HepG2 (cell line): Measurements from ENCODE around the gene ACACA. TPM values are rescaled to one million over a fixed set of nuclear protein-coding genes. Genes with fewer than 3 reads are reported as not detected.

Experiments used
- ATAC-seq: fragments of 200-7000 bp; cut with Tn5 transposase; 3 replicates; pipeline ENCODE4 v1.9.1; 2020; ENCODE audit warnings: mild to moderate bottlenecking, moderate library complexity
- BruUV-seq: library from RNA; stranded (reverse); fragments of 400-500 nt; replicated peaks from 2 replicates; lab custom pipeline; 2021; lab: Mats Ljungman, UMichigan
- CTCF ChIA-PET: fragments of 300-600 bp; formaldehyde crosslinking; extraction: SDS; loops from one replicate; lab custom pipeline; 2021; ENCODE audit warnings: low total read pairs, inconsistent platforms, low intra/inter-chr PET ratio; lab: Yijun Ruan, JAX
- POLR2A ChIA-PET: fragments of 350-600 bp; sonication (Branson Sonifier 250); formaldehyde crosslinking; loops from one replicate; lab custom pipeline; 2020; ENCODE audit warnings: antibody characterized with exemption, inconsistent platforms; lab: Yijun Ruan, JAX
- DNase-seq: peaks from one replicate; pipeline ENCODE4 v3.0.0-alpha.2; 2015; ENCODE audit warnings: low spot score
- FAIRE-seq: peaks from 3 replicates; lab custom pipeline; 2011; peaks lifted over from hg19 to GRCh38; lab: Jason Lieb, UNC
- H2AFZ ChIP-seq: one replicate; pipeline ENCODE4 v1.6.1; 2011; ENCODE audit warnings: low read length, inconsistent platforms
- H3K27ac ChIP-seq: fragments of 300-600 bp; 3 replicates; pipeline ENCODE4 v1.8.0; 2011; ENCODE audit warnings: mixed run types, mild to moderate bottlenecking, mixed read lengths, low read length, inconsistent platforms; ENCODE audit not compliant: insufficient read depth; ENCODE audit errors: extremely low read length
- H3K27me3 ChIP-seq, 2 experiments: fragments of 200-600 bp in 1 of 2; 2 replicates in 1 of 2; 3 replicates in 1 of 2; pipeline versions ENCODE4 v1.6.0 to v1.8.0; 2011; ENCODE audit warnings: low read length in 2 of 2, mild to moderate bottlenecking in 2 of 2, moderate library complexity in 2 of 2, inconsistent platforms in 1 of 2; ENCODE audit not compliant: insufficient read depth in 2 of 2, control insufficient read depth in 1 of 2
- H3K36me3 ChIP-seq, 2 experiments: fragments of 200-600 bp in 1 of 2; replicated peaks in 1 of 2; 2 replicates in 1 of 2; 3 replicates in 1 of 2; pipeline versions ENCODE4 v1.5.1 to v1.8.0; 2011; ENCODE audit warnings: low read length in 2 of 2, inconsistent platforms in 1 of 2; ENCODE audit not compliant: insufficient read depth in 2 of 2, control insufficient read depth in 1 of 2
- H3K4me1 ChIP-seq: 2 replicates; pipeline ENCODE4 v1.5.1; 2012; ENCODE audit warnings: low read length, inconsistent platforms; ENCODE audit not compliant: insufficient read depth
- H3K4me2 ChIP-seq: 2 replicates; pipeline ENCODE4 v1.6.0; 2011; ENCODE audit warnings: low read depth, low read length, inconsistent platforms
- H3K4me3 ChIP-seq, 3 experiments: fragments of 200-600 bp in 1 of 3; sonication (generic), shearing (Covaris generic) in 1 of 3; replicated peaks in 1 of 3; 2 replicates each; pipeline ENCODE4 v1.5.1; 2011 to 2016; ENCODE audit warnings: low read length in 3 of 3, inconsistent platforms in 2 of 3, low read depth in 2 of 3, mild to moderate bottlenecking in 2 of 3, control low read depth in 1 of 3, mixed read lengths in 1 of 3; ENCODE audit not compliant: insufficient read depth in 1 of 3
- H3K79me2 ChIP-seq: one replicate; pipeline ENCODE4 v1.6.1; 2011; ENCODE audit warnings: low read length, inconsistent platforms; ENCODE audit not compliant: insufficient read depth
- H3K9ac ChIP-seq: 2 replicates; pipeline ENCODE4 v1.6.0; 2011; ENCODE audit warnings: mild to moderate bottlenecking, low read depth, low read length, inconsistent platforms; ENCODE audit not compliant: insufficient read depth
- H3K9me3 ChIP-seq: 2 replicates; pipeline ENCODE4 v1.5.1; 2012; ENCODE audit warnings: mild to moderate bottlenecking, low read length
- H4K20me1 ChIP-seq: 2 replicates; pipeline ENCODE4 v1.6.0; 2011; ENCODE audit warnings: inconsistent platforms, mild to moderate bottlenecking, low read length, moderate library complexity; ENCODE audit not compliant: insufficient read depth
- ATF1 ChIP-seq: IDR thresholded peaks from 2 replicates; pipeline ENCODE4 v1.6.1; 2016; ENCODE audit warnings: mild to moderate bottlenecking, control low read depth
- DNMT1 ChIP-seq: sonication (generic); formaldehyde crosslinking; IDR thresholded peaks from 2 replicates; pipeline ENCODE4 v1.5.1; 2020; ENCODE audit warnings: mild to moderate bottlenecking, missing genetic modification reagents
- JDP2 ChIP-seq: sonication (generic); formaldehyde crosslinking; IDR thresholded peaks from 2 replicates; pipeline ENCODE4 v1.8.1; 2022; ENCODE audit warnings: missing genetic modification reagents, borderline replicate concordance
- ZNF317 ChIP-seq: sonication (generic); formaldehyde crosslinking; IDR thresholded peaks from 2 replicates; pipeline ENCODE4 v1.5.0; 2020; ENCODE audit warnings: mild to moderate bottlenecking, missing genetic modification reagents
- ZNF468 ChIP-seq: sonication (generic); formaldehyde crosslinking; IDR thresholded peaks from 2 replicates; pipeline ENCODE4 v1.8.0; 2022; ENCODE audit warnings: mild to moderate bottlenecking, moderate library complexity, missing genetic modification reagents
- WGBS: methylation state at CpG from one replicate; pipeline ENCODE4 v1.1.6; 2017; ENCODE audit warnings: low lambda C conversion rate; 5-methylcytosine and 5-hydroxymethylcytosine counted together
- in situ Hi-C: cut with HindIII; loops from 2 replicates; pipeline ENCODE4 v1.10.0; 2017; ENCODE audit warnings: low pct_unique_long_range_greater_than_20kb; ENCODE audit not compliant: extremely low pct_ligation_motif_present
- intact Hi-C: fragments of 100-400 bp; cut with micrococcal nuclease; formaldehyde crosslinking; loops from one replicate; pipeline ENCODE4 v1.10.0; 2022; ENCODE audit not compliant: unreplicated experiment
- polyA plus RNA-seq, 8 experiments: library from polyadenylated mRNA; depleted of rRNA in 3 of 8; stranded (reverse) in 7 of 8; unstranded in 1 of 8; fragments of >200 nt; fragmentation: Illumina TruSeq in 4 of 8; extraction: Trizol in 4 of 8; gene quantifications; 2 replicates each; pipeline versions ENCODE4 v1.2.1 to v1.2.3, GENCODE V29; 2011 to 2016; ENCODE audit warnings: low read depth in 4 of 8, missing spikeins in 1 of 8, mixed read lengths in 1 of 8; ENCODE audit not compliant: insufficient read depth in 1 of 8
- total RNA-seq, 5 experiments: library from RNA; depleted of rRNA; stranded (reverse); fragments of >200 nt; fragmentation: Illumina TruSeq; extraction: Trizol; gene quantifications; 2 replicates each; pipeline ENCODE4 v1.2.3, GENCODE V29; 2016; ENCODE audit warnings: low read depth in 1 of 5
- TF ChIP-seq, protein P1 (sequence below): fragments of 450-650 bp; IDR thresholded peaks from 2 replicates; pipeline ENCODE4 v1.6.1; 2017
- TF ChIP-seq, protein P2 (sequence below): sonication (generic); formaldehyde crosslinking; IDR thresholded peaks from 2 replicates; pipeline ENCODE4 v1.4.0; 2020; ENCODE audit warnings: missing genetic modification reagents
- TF ChIP-seq, protein P3 (sequence below): sonication (generic); formaldehyde crosslinking; IDR thresholded peaks from 2 replicates; pipeline ENCODE4 v1.5.0; 2020; ENCODE audit warnings: mild to moderate bottlenecking, missing genetic modification reagents, borderline replicate concordance
- TF ChIP-seq, protein P4 (sequence below): sonication (generic); formaldehyde crosslinking; conservative IDR thresholded peaks from 2 replicates; pipeline ENCODE4 v1.4.0; 2020; ENCODE audit warnings: missing genetic modification reagents
- TF ChIP-seq, protein P5 (sequence below): sonication (generic); formaldehyde crosslinking; IDR thresholded peaks from 2 replicates; pipeline ENCODE4 v1.8.0; 2022; ENCODE audit warnings: mild to moderate bottlenecking, missing genetic modification reagents, borderline replicate concordance

Gene ACACA
- total and polyA plus RNA-seq, 2 of the 13 experiments (the other 11 are each of a cell fraction or from before 2014, with no cell fraction given), result 39.2 to 47.2 TPM

DNA sequence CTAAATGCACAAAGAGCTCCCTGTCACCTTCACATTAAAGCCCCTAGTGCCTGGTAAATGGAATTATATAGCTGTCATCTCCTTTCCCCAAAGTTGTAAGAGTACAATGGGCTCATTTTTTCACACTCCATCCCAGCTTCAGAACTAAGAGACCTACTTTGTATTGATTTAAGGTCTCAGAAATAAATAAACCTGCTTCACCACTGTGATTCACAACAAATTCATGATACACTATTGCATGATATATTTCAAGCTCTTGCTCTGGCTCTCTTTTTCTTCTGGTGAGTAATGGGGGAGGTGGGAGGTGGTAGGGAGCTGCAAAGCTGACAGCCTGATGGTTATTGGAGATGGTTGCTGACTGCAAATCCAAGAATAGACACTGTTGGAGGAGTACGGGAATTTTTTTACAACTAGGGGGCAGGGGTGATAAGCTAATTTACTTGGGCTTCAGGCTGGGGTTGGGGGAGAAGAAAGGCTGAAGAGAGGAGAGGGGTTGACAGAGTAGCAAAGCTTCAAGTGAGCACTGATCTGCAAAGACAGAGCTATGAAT is 268.0 kb downstream of the ACACA start (continued):
- TF ChIP-seq, protein P1, sequence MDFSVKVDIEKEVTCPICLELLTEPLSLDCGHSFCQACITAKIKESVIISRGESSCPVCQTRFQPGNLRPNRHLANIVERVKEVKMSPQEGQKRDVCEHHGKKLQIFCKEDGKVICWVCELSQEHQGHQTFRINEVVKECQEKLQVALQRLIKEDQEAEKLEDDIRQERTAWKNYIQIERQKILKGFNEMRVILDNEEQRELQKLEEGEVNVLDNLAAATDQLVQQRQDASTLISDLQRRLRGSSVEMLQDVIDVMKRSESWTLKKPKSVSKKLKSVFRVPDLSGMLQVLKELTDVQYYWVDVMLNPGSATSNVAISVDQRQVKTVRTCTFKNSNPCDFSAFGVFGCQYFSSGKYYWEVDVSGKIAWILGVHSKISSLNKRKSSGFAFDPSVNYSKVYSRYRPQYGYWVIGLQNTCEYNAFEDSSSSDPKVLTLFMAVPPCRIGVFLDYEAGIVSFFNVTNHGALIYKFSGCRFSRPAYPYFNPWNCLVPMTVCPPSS, result no peak
- TF ChIP-seq DNMT1 (CRISPR knock-in tag), result no peak
- TF ChIP-seq ATF1 (CRISPR knock-in tag), result no peak
- TF ChIP-seq JDP2 (CRISPR knock-in tag), result no peak
- TF ChIP-seq, protein P2, sequence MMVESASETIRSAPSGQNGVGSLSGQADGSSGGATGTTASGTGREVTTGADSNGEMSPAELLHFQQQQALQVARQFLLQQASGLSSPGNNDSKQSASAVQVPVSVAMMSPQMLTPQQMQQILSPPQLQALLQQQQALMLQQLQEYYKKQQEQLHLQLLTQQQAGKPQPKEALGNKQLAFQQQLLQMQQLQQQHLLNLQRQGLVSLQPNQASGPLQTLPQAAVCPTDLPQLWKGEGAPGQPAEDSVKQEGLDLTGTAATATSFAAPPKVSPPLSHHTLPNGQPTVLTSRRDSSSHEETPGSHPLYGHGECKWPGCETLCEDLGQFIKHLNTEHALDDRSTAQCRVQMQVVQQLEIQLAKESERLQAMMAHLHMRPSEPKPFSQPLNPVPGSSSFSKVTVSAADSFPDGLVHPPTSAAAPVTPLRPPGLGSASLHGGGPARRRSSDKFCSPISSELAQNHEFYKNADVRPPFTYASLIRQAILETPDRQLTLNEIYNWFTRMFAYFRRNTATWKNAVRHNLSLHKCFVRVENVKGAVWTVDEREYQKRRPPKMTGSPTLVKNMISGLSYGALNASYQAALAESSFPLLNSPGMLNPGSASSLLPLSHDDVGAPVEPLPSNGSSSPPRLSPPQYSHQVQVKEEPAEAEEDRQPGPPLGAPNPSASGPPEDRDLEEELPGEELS (CRISPR knock-in tag), result no peak

DNA sequence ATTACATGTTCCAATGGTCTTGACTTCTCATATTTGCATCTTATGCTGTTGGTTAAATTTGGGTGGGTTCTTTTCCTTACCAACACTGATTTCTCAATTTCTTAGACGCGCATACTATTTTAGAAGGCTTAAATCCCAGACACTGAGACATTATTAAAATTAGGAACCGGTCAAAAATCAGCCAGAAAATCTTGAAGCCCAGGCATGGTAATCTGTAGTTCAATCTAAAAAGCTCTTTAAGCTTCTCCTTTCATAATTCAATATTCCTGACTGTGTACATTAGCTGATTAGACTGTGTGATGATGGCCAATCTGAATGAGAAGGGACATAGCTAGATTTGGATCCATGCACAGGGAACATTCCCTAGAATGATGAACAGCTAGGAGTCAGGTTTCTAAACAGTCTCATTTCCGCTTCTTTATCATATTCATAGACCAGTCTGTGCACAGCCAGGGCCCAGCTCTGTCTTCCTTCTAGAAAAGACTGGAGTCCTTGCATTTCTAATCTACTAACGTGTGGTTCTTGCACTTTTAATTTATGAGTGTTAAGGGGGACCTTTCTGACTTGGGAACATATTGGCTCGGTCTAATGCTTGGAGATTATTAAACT is 268.6 kb downstream of the ACACA start:
- no peak for DNase-seq
- peaks cover 6 to 30% of the 10 kb centered on the region in 2 experiments for H3K36me3 ChIP-seq

More for the DNA sequence above, 268.6 kb downstream of the ACACA start:
- no peak overlapping the region for H3K9ac ChIP-seq
- no peaks in the 10 kb centered on the region for H4K20me1 ChIP-seq
- POLR2A ChIA-PET, result no interaction called here
- no peaks in the 10 kb centered on the region for H3K27me3 ChIP-seq
- in situ Hi-C loops (no loop called here), intact Hi-C loops (no loop called here)
- CTCF ChIA-PET, result no interaction called here
- BruUV-seq, result no TSS peak
- ATAC-seq, result no peak
- 96% methylated on average over 6 of the region's 6 CpGs for WGBS
- no peak overlapping the region for H3K4me2 ChIP-seq
- no peaks in the 10 kb centered on the region for H3K4me1 ChIP-seq
- no peak overlapping the region for H2AFZ ChIP-seq
- no peak overlapping the region for H3K4me3 ChIP-seq
- no peaks in the 10 kb centered on the region for H3K9me3 ChIP-seq
- H3K79me2 ChIP-seq, result no peaks in the 10 kb centered on the region
- TF ChIP-seq, protein P3, sequence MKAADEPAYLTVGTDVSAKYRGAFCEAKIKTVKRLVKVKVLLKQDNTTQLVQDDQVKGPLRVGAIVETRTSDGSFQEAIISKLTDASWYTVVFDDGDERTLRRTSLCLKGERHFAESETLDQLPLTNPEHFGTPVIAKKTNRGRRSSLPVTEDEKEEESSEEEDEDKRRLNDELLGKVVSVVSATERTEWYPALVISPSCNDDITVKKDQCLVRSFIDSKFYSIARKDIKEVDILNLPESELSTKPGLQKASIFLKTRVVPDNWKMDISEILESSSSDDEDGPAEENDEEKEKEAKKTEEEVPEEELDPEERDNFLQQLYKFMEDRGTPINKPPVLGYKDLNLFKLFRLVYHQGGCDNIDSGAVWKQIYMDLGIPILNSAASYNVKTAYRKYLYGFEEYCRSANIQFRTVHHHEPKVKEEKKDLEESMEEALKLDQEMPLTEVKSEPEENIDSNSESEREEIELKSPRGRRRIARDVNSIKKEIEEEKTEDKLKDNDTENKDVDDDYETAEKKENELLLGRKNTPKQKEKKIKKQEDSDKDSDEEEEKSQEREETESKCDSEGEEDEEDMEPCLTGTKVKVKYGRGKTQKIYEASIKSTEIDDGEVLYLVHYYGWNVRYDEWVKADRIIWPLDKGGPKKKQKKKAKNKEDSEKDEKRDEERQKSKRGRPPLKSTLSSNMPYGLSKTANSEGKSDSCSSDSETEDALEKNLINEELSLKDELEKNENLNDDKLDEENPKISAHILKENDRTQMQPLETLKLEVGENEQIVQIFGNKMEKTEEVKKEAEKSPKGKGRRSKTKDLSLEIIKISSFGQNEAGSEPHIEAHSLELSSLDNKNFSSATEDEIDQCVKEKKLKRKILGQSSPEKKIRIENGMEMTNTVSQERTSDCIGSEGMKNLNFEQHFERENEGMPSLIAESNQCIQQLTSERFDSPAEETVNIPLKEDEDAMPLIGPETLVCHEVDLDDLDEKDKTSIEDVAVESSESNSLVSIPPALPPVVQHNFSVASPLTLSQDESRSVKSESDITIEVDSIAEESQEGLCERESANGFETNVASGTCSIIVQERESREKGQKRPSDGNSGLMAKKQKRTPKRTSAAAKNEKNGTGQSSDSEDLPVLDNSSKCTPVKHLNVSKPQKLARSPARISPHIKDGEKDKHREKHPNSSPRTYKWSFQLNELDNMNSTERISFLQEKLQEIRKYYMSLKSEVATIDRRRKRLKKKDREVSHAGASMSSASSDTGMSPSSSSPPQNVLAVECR (CRISPR knock-in tag), result no peak
- TF ChIP-seq ZNF317 (CRISPR knock-in tag), result no peak
- TF ChIP-seq, protein P4, sequence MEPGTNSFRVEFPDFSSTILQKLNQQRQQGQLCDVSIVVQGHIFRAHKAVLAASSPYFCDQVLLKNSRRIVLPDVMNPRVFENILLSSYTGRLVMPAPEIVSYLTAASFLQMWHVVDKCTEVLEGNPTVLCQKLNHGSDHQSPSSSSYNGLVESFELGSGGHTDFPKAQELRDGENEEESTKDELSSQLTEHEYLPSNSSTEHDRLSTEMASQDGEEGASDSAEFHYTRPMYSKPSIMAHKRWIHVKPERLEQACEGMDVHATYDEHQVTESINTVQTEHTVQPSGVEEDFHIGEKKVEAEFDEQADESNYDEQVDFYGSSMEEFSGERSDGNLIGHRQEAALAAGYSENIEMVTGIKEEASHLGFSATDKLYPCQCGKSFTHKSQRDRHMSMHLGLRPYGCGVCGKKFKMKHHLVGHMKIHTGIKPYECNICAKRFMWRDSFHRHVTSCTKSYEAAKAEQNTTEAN (CRISPR knock-in tag), result no peak
- no peak for TF ChIP-seq ZNF468 (CRISPR knock-in tag)
- TF ChIP-seq, protein P5, sequence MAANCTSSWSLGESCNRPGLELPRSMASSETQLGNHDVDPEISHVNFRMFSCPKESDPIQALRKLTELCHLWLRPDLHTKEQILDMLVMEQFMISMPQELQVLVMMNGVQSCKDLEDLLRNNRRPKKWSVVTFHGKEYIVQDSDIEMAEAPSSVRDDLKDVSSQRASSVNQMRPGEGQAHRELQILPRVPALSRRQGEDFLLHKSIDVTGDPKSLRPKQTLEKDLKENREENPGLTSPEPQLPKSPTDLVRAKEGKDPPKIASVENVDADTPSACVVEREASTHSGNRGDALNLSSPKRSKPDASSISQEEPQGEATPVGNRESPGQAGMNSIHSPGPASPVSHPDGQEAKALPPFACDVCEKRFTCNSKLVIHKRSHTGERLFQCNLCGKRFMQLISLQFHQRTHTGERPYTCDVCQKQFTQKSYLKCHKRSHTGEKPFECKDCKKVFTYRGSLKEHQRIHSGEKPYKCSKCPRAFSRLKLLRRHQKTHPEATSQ (CRISPR knock-in tag), result no peak
- H3K27ac ChIP-seq, result no peak overlapping the region
- no peak for FAIRE-seq
